Neural crest cell (in vitro differentiated cells): ENCODE data around the gene RUNX2. TPM values are rescaled to one million over a fixed set of nuclear protein-coding genes. Genes with fewer than 3 reads are reported as not detected.

Experiments
- DNase-seq: peaks from one replicate; pipeline ENCODE4 v3.0.0; 2021; ENCODE audit warnings: low read depth, mixed read lengths, low spot score
- H3K27ac Mint-ChIP-seq: one replicate; pipeline ENCODE4 v1.8.0; 2021; ENCODE audit warnings: mild to moderate bottlenecking, mixed read lengths; ENCODE audit not compliant: unreplicated experiment
- H3K27me3 Mint-ChIP-seq: 2 replicates; pipeline ENCODE4 v1.8.0; 2021; ENCODE audit warnings: low read depth, mild to moderate bottlenecking, mixed read lengths
- H3K36me3 Mint-ChIP-seq: 2 replicates; pipeline ENCODE4 v1.8.0; 2021; ENCODE audit warnings: low read depth, mild to moderate bottlenecking, mixed read lengths
- H3K4me1 Mint-ChIP-seq: 2 replicates; pipeline ENCODE4 v1.8.0; 2021; ENCODE audit warnings: mixed read lengths
- H3K4me3 Mint-ChIP-seq: one replicate; pipeline ENCODE4 v1.8.0; 2021; ENCODE audit warnings: mild to moderate bottlenecking, mixed read lengths
- H3K9me3 Mint-ChIP-seq: 2 replicates; pipeline ENCODE4 v1.8.0; 2021; ENCODE audit warnings: mixed read lengths
- CTCF ChIP-seq: fragments of 200-600 bp; sonication (generic); conservative IDR thresholded peaks from 2 replicates; pipeline ENCODE4 v1.5.0; 2021; ENCODE audit warnings: antibody characterized with exemption, mild to moderate bottlenecking
- total RNA-seq: library from RNA; stranded (reverse); gene quantifications from 2 replicates; pipeline ENCODE4 v1.2.1, GENCODE V29; 2021

The RUNX2 gene
- total RNA-seq, 1 donor from 2014 or later, result 0.16 TPM

DNA sequence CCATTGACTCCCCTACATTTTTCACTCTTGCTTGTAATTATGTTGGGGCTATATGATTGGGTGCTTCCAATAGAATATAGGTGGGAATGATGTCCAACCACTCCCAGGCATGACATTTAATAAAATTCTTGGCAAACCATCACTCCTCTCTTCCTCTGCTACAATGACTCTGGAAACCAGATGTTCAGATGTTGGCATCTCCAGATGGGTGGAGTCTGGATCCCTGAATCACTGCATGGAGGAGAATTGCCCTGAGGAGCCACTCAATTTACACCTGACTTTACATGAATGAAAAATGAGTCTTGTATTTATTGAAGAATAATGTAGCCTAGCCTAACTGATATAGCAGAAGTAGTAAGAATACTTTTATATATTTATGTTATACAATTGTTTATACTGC lies 356.3 kb downstream of the RUNX2 start:
- no peaks in the 10 kb centered on the region for H3K4me1 Mint-ChIP-seq

DNA sequence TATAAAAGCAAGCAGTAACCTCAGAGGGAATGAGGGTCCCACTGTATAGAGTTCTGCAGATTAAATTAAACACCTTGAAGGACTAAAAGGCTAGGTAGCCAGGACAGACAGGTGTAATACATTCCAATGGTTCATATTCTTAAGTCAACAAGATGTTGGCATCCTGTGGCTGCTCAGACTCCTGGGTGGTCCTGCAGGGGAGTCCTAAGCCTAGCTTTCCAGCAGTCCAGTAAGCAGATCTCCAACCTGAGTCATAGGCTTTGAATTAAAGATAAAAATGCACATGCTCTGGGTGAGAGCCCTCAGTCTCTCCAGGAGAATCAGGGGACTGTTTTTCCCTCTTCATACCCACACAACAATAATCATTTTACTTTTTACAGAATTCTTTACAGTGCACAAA lies 356.9 kb downstream of the RUNX2 start:
- H3K9me3 Mint-ChIP-seq, result peaks cover 8% of the 10 kb centered on the region
- TF ChIP-seq CTCF, result no peak
- DNase-seq, result no peak
- H3K36me3 Mint-ChIP-seq, result peaks cover 7% of the 10 kb centered on the region
- H3K4me1 Mint-ChIP-seq, result no peaks in the 10 kb centered on the region
- H3K4me3 Mint-ChIP-seq, result no peak overlapping the region
- no peak overlapping the region for H3K27ac Mint-ChIP-seq
- no peaks in the 10 kb centered on the region for H3K27me3 Mint-ChIP-seq

More for the DNA sequence above, 356.3 kb downstream of the RUNX2 start:
- no peak for DNase-seq
- H3K27me3 Mint-ChIP-seq, result no peaks in the 10 kb centered on the region
- no peak overlapping the region for H3K27ac Mint-ChIP-seq
- no peak for TF ChIP-seq CTCF
- H3K4me3 Mint-ChIP-seq, result no peak overlapping the region
- H3K36me3 Mint-ChIP-seq, result peaks cover 7% of the 10 kb centered on the region
- peaks cover 8% of the 10 kb centered on the region for H3K9me3 Mint-ChIP-seq

DNA sequence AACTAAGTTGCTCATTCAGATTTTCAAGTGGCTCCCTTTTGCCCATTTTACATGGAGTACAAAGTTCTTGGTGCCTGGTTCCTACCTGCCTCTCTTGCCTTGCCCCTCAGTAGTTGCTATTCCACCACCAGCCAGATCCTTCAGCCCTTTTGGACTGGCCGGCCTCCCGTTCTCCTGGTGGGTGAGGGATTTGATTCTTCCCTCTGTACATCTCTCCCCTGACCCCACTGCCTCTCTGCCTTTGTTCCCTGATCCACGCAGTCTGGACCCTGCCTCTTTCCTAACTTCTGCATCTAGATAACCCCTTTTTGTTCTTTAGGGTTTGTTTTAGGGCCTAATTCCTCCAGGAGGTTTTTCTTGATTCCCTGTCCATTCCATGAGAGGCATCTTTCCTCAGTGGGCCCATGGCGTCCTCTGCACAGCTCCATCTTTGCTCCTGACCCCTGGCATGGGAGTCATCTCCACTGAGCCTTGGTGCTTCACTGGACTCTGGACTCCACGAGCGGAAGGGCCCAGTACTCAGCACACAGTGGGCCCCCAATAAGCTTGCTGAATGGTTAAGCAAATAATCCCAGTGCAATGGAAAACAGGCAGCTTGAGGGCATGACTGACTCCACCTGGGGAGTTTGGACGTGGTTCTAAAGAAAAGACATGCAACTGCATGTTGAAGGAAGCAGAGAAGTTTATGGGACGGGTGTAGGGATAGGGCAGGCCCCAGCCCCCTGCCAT lies 358.9 kb downstream of the RUNX2 start:
- H3K36me3 Mint-ChIP-seq, result peaks cover 2% of the 10 kb centered on the region
- H3K27me3 Mint-ChIP-seq, result no peaks in the 10 kb centered on the region
- peaks cover 3% of the 10 kb centered on the region for H3K9me3 Mint-ChIP-seq
- TF ChIP-seq CTCF, result no peak
- H3K27ac Mint-ChIP-seq, result no peak overlapping the region
- DNase-seq, result no peak
- H3K4me1 Mint-ChIP-seq, result no peaks in the 10 kb centered on the region
- H3K4me3 Mint-ChIP-seq, result no peak overlapping the region

- no peaks in the 10 kb centered on the region for H3K27me3 Mint-ChIP-seq
- no peaks in the 10 kb centered on the region for H3K4me1 Mint-ChIP-seq
- no peak overlapping the region for H3K27ac Mint-ChIP-seq
- H3K9me3 Mint-ChIP-seq, result no peaks in the 10 kb centered on the region
- TF ChIP-seq CTCF, result no peak
- no peaks in the 10 kb centered on the region for H3K36me3 Mint-ChIP-seq
- no peak overlapping the region for H3K4me3 Mint-ChIP-seq
- no peak for DNase-seq
Measured at GRCh38 chr6:45687570-45687969, 359.4 kb downstream of the RUNX2 start.

GRCh38 chr6:45688180-45688579 lies 360.1 kb downstream of the RUNX2 start:
- no peaks in the 10 kb centered on the region for H3K36me3 Mint-ChIP-seq
- H3K9me3 Mint-ChIP-seq, result no peaks in the 10 kb centered on the region
- no peak overlapping the region for H3K4me3 Mint-ChIP-seq
- DNase-seq, result no peak
- TF ChIP-seq CTCF, result no peak
- no peaks in the 10 kb centered on the region for H3K4me1 Mint-ChIP-seq
- H3K27ac Mint-ChIP-seq, result no peak overlapping the region
- H3K27me3 Mint-ChIP-seq, result no peaks in the 10 kb centered on the region
